Osteoblast (primary cell): ENCODE data around the gene NR3C1. TPM values are rescaled to one million over a fixed set of nuclear protein-coding genes. Genes with fewer than 3 reads are reported as not detected.

Experiments used
- DNase-seq: peaks from one replicate; pipeline ENCODE4 v3.0.0; 2011; ENCODE audit warnings: low spot score, mixed read lengths; ENCODE audit not compliant: insufficient read length; ENCODE audit errors: missing footprints
- H2AFZ ChIP-seq: 2 replicates; pipeline ENCODE4 v1.6.0; 2011; ENCODE audit warnings: mild to moderate bottlenecking, low read length
- H3K27ac ChIP-seq: 2 replicates; pipeline ENCODE4 v1.5.1; 2011; ENCODE audit warnings: mild to moderate bottlenecking, low read depth, low read length, moderate library complexity
- H3K27me3 ChIP-seq: 2 replicates; pipeline ENCODE4 v1.6.0; 2012; ENCODE audit warnings: mild to moderate bottlenecking, control low read depth, inconsistent platforms, low read length, moderate library complexity; ENCODE audit not compliant: insufficient read depth
- H3K36me3 ChIP-seq: 2 replicates; pipeline ENCODE4 v1.5.1; 2011; ENCODE audit warnings: mild to moderate bottlenecking, low read length, control low read depth, moderate library complexity; ENCODE audit not compliant: insufficient read depth
- H3K4me1 ChIP-seq: 2 replicates; pipeline ENCODE4 v1.5.1; 2011; ENCODE audit warnings: mild to moderate bottlenecking, low read length, control low read depth, moderate library complexity; ENCODE audit not compliant: insufficient read depth
- H3K4me2 ChIP-seq: 2 replicates; pipeline ENCODE4 v1.6.0; 2011; ENCODE audit warnings: mild to moderate bottlenecking, low read length; ENCODE audit not compliant: insufficient read depth
- H3K4me3 ChIP-seq: fragments of 200-600 bp; sonication (generic); 3 replicates; pipeline ENCODE4 v1.5.1; 2012; ENCODE audit warnings: mild to moderate bottlenecking, low read length, inconsistent platforms; ENCODE audit not compliant: insufficient read depth
- H3K79me2 ChIP-seq: 2 replicates; pipeline ENCODE4 v1.6.0; 2012; ENCODE audit warnings: mild to moderate bottlenecking, low read length, control low read depth, inconsistent platforms; ENCODE audit not compliant: insufficient read depth
- H3K9me3 ChIP-seq: 2 replicates; pipeline ENCODE4 v1.5.1; 2011; ENCODE audit warnings: low read depth, low read length, control low read depth
- H4K20me1 ChIP-seq: 2 replicates; pipeline ENCODE4 v1.6.0; 2012; ENCODE audit warnings: mild to moderate bottlenecking, low read length, control low read depth; ENCODE audit not compliant: insufficient read depth
- CTCF ChIP-seq: IDR thresholded peaks from 2 replicates; pipeline ENCODE4 v1.5.1; 2011; ENCODE audit warnings: mild to moderate bottlenecking, low read depth, low read length, moderate library complexity; ENCODE audit errors: extremely low read depth
- total RNA-seq: library from RNA; depleted of rRNA; stranded (reverse); fragments of >200 nt; gene quantifications from 2 replicates; pipeline ENCODE4 v1.2.3, GENCODE V29; 2012

Gene NR3C1
- total RNA-seq, 1 donor = 119 TPM

- Histone ChIP-seq H3K4me1 (peaks cover 5% of the 10 kb centered on the region), H3K4me2 (peak overlapping the region; percentile 85), H3K9me3 (no peaks in the 10 kb centered on the region), H2AFZ (peak overlapping the region; percentile 99), H3K4me3 (peak overlapping the region; percentile 80), H3K36me3 (no peaks in the 10 kb centered on the region), H4K20me1 (peaks cover 8% of the 10 kb centered on the region), H3K27me3 (no peaks in the 10 kb centered on the region), H3K79me2 (peaks cover 27% of the 10 kb centered on the region), H3K27ac (peak overlapping the region; percentile 96)
- no peak for TF ChIP-seq CTCF
- DNase-seq = no peak
Observed at GRCh38 chr5:143405849-143406098, 2.3 kb upstream of the NR3C1 start.

- Histone ChIP-seq H3K4me3 (peak overlapping the region; percentile 80), H3K79me2 (peaks cover 32% of the 10 kb centered on the region), H2AFZ (peak overlapping the region; percentile 99), H3K27ac (peak overlapping the region; percentile 96), H3K4me1 (peaks cover 5% of the 10 kb centered on the region), H4K20me1 (peaks cover 9% of the 10 kb centered on the region), H3K9me3 (no peaks in the 10 kb centered on the region), H3K27me3 (no peaks in the 10 kb centered on the region), H3K36me3 (no peaks in the 10 kb centered on the region), H3K4me2 (peak overlapping the region; percentile 85)
- DNase-seq = peak; percentile 85
- TF ChIP-seq CTCF = no peak
Observed at GRCh38 chr5:143405063-143405848, 1.8 kb upstream of the NR3C1 start.

DNA sequence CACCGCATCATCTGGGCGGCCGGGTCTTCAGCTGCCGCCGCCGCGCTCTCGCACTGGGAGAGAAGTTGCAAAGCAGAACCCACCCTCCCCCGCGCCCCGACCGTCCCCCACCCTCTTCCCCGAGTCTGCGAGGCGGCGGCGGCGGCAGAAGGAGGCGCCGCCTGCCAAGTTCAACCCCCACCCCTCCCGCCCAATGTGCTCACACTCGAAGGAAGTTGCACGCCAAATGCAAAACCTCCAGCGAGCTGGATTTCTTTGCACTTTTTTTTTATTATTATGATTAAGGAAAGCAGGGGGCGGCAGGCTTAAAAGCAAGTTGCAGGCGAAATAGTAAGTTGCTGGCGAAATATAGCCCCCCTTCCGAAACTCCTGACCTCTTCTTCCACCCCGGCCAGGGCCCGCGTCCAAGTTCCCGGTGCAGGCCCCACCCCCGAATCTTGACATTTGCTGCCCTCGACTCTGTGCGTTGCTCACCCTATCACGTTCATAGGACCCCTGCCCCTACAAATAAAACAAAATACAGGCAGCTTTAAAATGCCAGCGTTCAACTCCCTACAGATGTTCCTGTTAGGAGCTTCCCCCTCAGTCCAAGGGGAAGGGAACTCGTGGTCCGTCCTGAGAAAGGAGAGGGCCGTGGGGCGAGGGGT, 1.1 kb upstream of the NR3C1 start:
- H3K27ac ChIP-seq = peak overlapping the region; percentile 96
- peaks cover 5% of the 10 kb centered on the region for H3K4me1 ChIP-seq
- peaks cover 39% of the 10 kb centered on the region for H3K79me2 ChIP-seq
- no peaks in the 10 kb centered on the region for H3K27me3 ChIP-seq
- no peaks in the 10 kb centered on the region for H3K9me3 ChIP-seq
- DNase-seq = peak; percentile 98
- peak overlapping the region; percentile 99 for H2AFZ ChIP-seq
- H4K20me1 ChIP-seq = peaks cover 16% of the 10 kb centered on the region
- H3K4me2 ChIP-seq = peak overlapping the region; percentile 85
- peaks cover 3% of the 10 kb centered on the region for H3K36me3 ChIP-seq
- H3K4me3 ChIP-seq = peak overlapping the region; percentile 80
- TF ChIP-seq CTCF = no peak

DNA sequence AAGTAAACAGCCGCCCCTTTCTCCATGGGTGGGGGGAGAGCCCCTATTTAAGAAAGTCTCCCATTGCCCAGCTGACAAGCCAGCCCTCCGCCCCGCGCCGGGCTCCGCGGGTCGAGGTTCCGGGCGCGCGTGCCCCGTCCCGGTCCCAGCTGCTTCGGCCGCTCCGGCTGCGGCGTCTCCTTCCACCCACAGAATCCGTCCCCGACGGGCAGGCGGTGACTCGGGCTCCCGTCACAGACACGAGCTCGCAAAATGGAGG, 223 bp downstream of the NR3C1 start:
- Histone ChIP-seq H3K79me2 (peaks cover 52% of the 10 kb centered on the region), H3K4me1 (peaks cover 5% of the 10 kb centered on the region), H3K4me3 (peak overlapping the region; percentile 80), H3K4me2 (peak overlapping the region; percentile 23), H2AFZ (no peak overlapping the region), H3K27ac (peak overlapping the region; percentile 89), H3K9me3 (no peaks in the 10 kb centered on the region), H3K27me3 (no peaks in the 10 kb centered on the region), H4K20me1 (peaks cover 20% of the 10 kb centered on the region), H3K36me3 (peaks cover 12% of the 10 kb centered on the region)
- TF ChIP-seq CTCF = no peak
- DNase-seq = peak; percentile 84
